SK-N-SH (cell line): ENCODE results near the gene SRRD. TPM values are rescaled to one million over a fixed set of nuclear protein-coding genes. Genes with fewer than 3 reads are reported as not detected.

ENCODE experiments used
- CTCF ChIA-PET: fragments of 300-600, 350-600 bp; formaldehyde crosslinking; extraction: SDS; loops from one replicate; lab custom pipeline; 2021; lab: Yijun Ruan, JAX
- POLR2A ChIA-PET: fragments of 350-600 bp; sonication (Branson Sonifier 250); formaldehyde crosslinking; extraction: SDS; loops from one replicate; lab custom pipeline; 2020; ENCODE audit warnings: antibody characterized with exemption, inconsistent platforms; lab: Yijun Ruan, JAX
- DNase-seq: peaks from one replicate; pipeline ENCODE4 v3.0.0; 2012
- H2AFZ ChIP-seq: fragments of 200-600 bp; sonication (generic); 2 replicates; pipeline ENCODE4 v1.8.1; 2016; ENCODE audit warnings: antibody characterized with exemption, mild to moderate bottlenecking, low read depth
- H3F3A ChIP-seq: fragments of 200-600 bp; sonication (generic); replicated peaks from 2 replicates; pipeline ENCODE3; 2016; ENCODE audit warnings: antibody characterized with exemption, mild to moderate bottlenecking; ENCODE audit not compliant: insufficient read depth
- H3K27ac ChIP-seq, 2 experiments: fragments of 200-500 bp in 1 of 2; fragments of 200-600 bp in 1 of 2; sonication (Bioruptor generic) in 1 of 2; sonication (generic), shearing (Covaris generic) in 1 of 2; 2 replicates each; pipeline versions ENCODE4 v1.5.1 to v1.6.1; 2014 to 2016; ENCODE audit warnings: low read depth in 2 of 2, inconsistent platforms in 1 of 2, low read length in 1 of 2, mild to moderate bottlenecking in 1 of 2, mixed read lengths in 1 of 2
- H3K27me3 ChIP-seq: fragments of 200-600 bp; sonication (generic), shearing (Covaris generic); 2 replicates; pipeline ENCODE4 v1.6.1; 2016; ENCODE audit warnings: mixed run types; ENCODE audit not compliant: insufficient read depth
- H3K36me3 ChIP-seq, 2 experiments: fragments of 200-500 bp in 1 of 2; fragments of 200-600 bp in 1 of 2; sonication (Bioruptor generic) in 1 of 2; sonication (generic) in 1 of 2; replicated peaks in 1 of 2; 2 replicates each; pipeline versions ENCODE3 to v1.5.1; 2014 to 2016; ENCODE audit warnings: low read length in 1 of 2, mild to moderate bottlenecking in 1 of 2; ENCODE audit not compliant: insufficient read depth in 2 of 2, control insufficient read depth in 1 of 2
- H3K4me1 ChIP-seq, 2 experiments: fragments of 200-500 bp in 1 of 2; fragments of 200-600 bp in 1 of 2; sonication (Bioruptor generic) in 1 of 2; sonication (generic), shearing (Covaris generic) in 1 of 2; 2 replicates each; pipeline versions ENCODE4 v1.5.1 to v1.6.1; 2014 to 2016; ENCODE audit warnings: low read depth in 1 of 2, low read length in 1 of 2, mixed run types in 1 of 2; ENCODE audit not compliant: insufficient read depth in 2 of 2, control insufficient read depth in 1 of 2
- H3K4me2 ChIP-seq: fragments of 200-600 bp; sonication (generic), shearing (Covaris generic); 2 replicates; pipeline ENCODE4 v1.6.1; 2017; ENCODE audit warnings: mixed run types
- H3K4me3 ChIP-seq, 2 experiments: fragments of 200-500 bp in 1 of 2; fragments of 200-600 bp in 1 of 2; sonication (Bioruptor generic) in 1 of 2; sonication (generic), shearing (Covaris generic) in 1 of 2; 2 replicates each; pipeline versions ENCODE4 v1.5.1 to v1.8.1; 2014 to 2016; ENCODE audit warnings: low read depth in 2 of 2, inconsistent platforms in 1 of 2, low read length in 1 of 2, mild to moderate bottlenecking in 1 of 2, mixed read lengths in 1 of 2, moderate library complexity in 1 of 2
- H3K79me2 ChIP-seq: fragments of 200-600 bp; sonication (generic); 2 replicates; pipeline ENCODE4 v1.8.1; 2017; ENCODE audit warnings: mild to moderate bottlenecking; ENCODE audit not compliant: insufficient read depth
- H3K9ac ChIP-seq: fragments of 200-600 bp; sonication (generic); 2 replicates; pipeline ENCODE4 v1.6.1; 2017; ENCODE audit warnings: mixed run types
- H3K9me2 ChIP-seq: fragments of 200-600 bp; sonication (generic); 2 replicates; pipeline ENCODE4 v1.6.1; 2017; ENCODE audit warnings: mixed run types
- H3K9me3 ChIP-seq: fragments of 200-600 bp; sonication (generic); 2 replicates; pipeline ENCODE4 v1.6.1; 2017; ENCODE audit warnings: mixed run types, mild to moderate bottlenecking, moderate library complexity
- H4K20me1 ChIP-seq: fragments of 200-600 bp; sonication (generic); 2 replicates; pipeline ENCODE4 v1.6.1; 2017; ENCODE audit warnings: mild to moderate bottlenecking, mixed run types; ENCODE audit not compliant: insufficient read depth
- ELF1 ChIP-seq: IDR thresholded peaks from 2 replicates; pipeline ENCODE4 v1.4.0; 2012
- FOSL2 ChIP-seq: IDR thresholded peaks from 2 replicates; pipeline ENCODE4 v1.4.0; 2012; ENCODE audit warnings: low read depth, mild to moderate bottlenecking, moderate library complexity, borderline replicate concordance
- FOXM1 ChIP-seq: IDR thresholded peaks from 2 replicates; pipeline ENCODE4 v1.4.0; 2012; ENCODE audit warnings: low read depth, mild to moderate bottlenecking
- GABPA ChIP-seq: IDR thresholded peaks from 2 replicates; pipeline ENCODE4 v1.4.0; 2012; ENCODE audit warnings: low read depth, mild to moderate bottlenecking
- GATA2 ChIP-seq: sonication (generic); formaldehyde crosslinking; IDR thresholded peaks from 2 replicates; pipeline ENCODE4 v1.5.0; 2020; ENCODE audit warnings: mild to moderate bottlenecking, missing genetic modification reagents
- JUND ChIP-seq: IDR thresholded peaks from 2 replicates; pipeline ENCODE4 v1.4.0; 2012
- MEF2A ChIP-seq: IDR thresholded peaks from 2 replicates; pipeline ENCODE4 v1.4.0; 2012; ENCODE audit warnings: low read depth, borderline replicate concordance
- NFIC ChIP-seq: IDR thresholded peaks from 2 replicates; pipeline ENCODE4 v1.4.0; 2012; ENCODE audit warnings: borderline replicate concordance
- POLR2AphosphoS5 ChIP-seq: IDR thresholded peaks from 2 replicates; pipeline ENCODE4 v1.6.1; 2012; ENCODE audit warnings: low read depth, low read length
- RCOR1 ChIP-seq: fragments of 150-350 bp; IDR thresholded peaks from 2 replicates; pipeline ENCODE4 v1.6.1; 2017; ENCODE audit warnings: antibody characterized with exemption, low read length
- REST ChIP-seq: IDR thresholded peaks from 2 replicates; pipeline ENCODE4 v1.6.1; 2012; ENCODE audit warnings: mild to moderate bottlenecking, low read depth, low read length, moderate library complexity
- WGBS: methylation state at CpG from one replicate; pipeline ENCODE4 v1.1.6; 2017; ENCODE audit warnings: low lambda C conversion rate; 5-methylcytosine and 5-hydroxymethylcytosine counted together
- polyA plus RNA-seq, 3 experiments: library from polyadenylated mRNA; depleted of rRNA; stranded (reverse); fragments of >200 nt; gene quantifications; 2 replicates each; pipeline ENCODE4 v1.2.3, GENCODE V29; 2012
- TF ChIP-seq, protein P1 (sequence below): IDR thresholded peaks from 2 replicates; pipeline ENCODE4 v1.4.0; 2012; ENCODE audit warnings: low read depth
- TF ChIP-seq, protein P2 (sequence below): IDR thresholded peaks from 2 replicates; pipeline ENCODE4 v1.4.0; 2012; ENCODE audit warnings: low read depth, borderline replicate concordance
- TF ChIP-seq, protein P3 (sequence below): fragments of 150-350 bp; IDR thresholded peaks from 2 replicates; pipeline ENCODE4 v1.6.1; 2017; ENCODE audit warnings: antibody characterized with exemption, low read length, low read depth, borderline replicate concordance

The SRRD gene
- polyA plus RNA-seq, 1 of the 3 experiments (the other 2 are of a cell fraction): 12.9 TPM

DNA sequence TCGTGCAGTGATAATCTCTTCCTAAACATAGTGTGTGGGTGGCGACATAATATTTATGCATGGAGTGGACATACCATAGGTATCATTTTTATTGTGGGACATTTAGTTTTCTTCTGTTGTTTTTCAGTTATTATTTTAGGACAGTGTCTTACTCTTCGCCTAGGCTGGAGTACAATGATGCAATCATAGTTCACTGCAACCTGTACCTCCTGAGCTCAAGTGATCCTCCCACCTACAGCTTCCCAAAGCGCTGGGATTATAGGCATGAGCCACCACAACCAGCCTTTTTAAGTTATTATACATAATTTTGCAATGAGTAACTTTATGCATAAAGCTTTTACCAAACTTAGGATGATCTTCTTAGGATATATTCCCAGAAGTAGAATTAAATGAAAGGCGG lies 2.7 kb downstream of the SRRD start:
- DNase-seq: no peak
- Histone ChIP-seq H2AFZ (no peak overlapping the region), H3K9me3 (no peaks in the 10 kb centered on the region), H3F3A (peaks cover 7% of the 10 kb centered on the region), H3K4me2 (0 out of 2 replicates have a peak overlapping the region, but pooled peaks have one; percentile 28), H3K4me1 (peaks cover 4 to 21% of the 10 kb centered on the region in 2 experiments; a peak in 3 of 4 replicates), H3K9me2 (no peaks in the 10 kb centered on the region), H3K27ac (no peak overlapping the region), H4K20me1 (no peaks in the 10 kb centered on the region), H3K36me3 (peaks cover 12 to 36% of the 10 kb centered on the region in 2 experiments), H3K9ac (no peak overlapping the region), H3K79me2 (peaks cover 54% of the 10 kb centered on the region), H3K4me3 (no peak overlapping the region), H3K27me3 (no peaks in the 10 kb centered on the region)
- WGBS: 92% methylated on average over 5 of the region's 5 CpGs
- ChIA-PET POLR2A (no interaction called here), CTCF (no interaction called here)
- TF ChIP-seq NFIC: no peak
- no peak for TF ChIP-seq MEF2A
- no peak for TF ChIP-seq FOXM1
- TF ChIP-seq GABPA: no peak
- no peak for TF ChIP-seq REST
- TF ChIP-seq FOSL2: no peak
- TF ChIP-seq, protein P1, sequence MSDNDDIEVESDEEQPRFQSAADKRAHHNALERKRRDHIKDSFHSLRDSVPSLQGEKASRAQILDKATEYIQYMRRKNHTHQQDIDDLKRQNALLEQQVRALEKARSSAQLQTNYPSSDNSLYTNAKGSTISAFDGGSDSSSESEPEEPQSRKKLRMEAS: no peak
- TF ChIP-seq GATA2 (CRISPR knock-in tag): no peak
- TF ChIP-seq, protein P2, sequence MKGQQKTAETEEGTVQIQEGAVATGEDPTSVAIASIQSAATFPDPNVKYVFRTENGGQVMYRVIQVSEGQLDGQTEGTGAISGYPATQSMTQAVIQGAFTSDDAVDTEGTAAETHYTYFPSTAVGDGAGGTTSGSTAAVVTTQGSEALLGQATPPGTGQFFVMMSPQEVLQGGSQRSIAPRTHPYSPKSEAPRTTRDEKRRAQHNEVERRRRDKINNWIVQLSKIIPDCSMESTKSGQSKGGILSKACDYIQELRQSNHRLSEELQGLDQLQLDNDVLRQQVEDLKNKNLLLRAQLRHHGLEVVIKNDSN: no peak
- TF ChIP-seq, protein P3, sequence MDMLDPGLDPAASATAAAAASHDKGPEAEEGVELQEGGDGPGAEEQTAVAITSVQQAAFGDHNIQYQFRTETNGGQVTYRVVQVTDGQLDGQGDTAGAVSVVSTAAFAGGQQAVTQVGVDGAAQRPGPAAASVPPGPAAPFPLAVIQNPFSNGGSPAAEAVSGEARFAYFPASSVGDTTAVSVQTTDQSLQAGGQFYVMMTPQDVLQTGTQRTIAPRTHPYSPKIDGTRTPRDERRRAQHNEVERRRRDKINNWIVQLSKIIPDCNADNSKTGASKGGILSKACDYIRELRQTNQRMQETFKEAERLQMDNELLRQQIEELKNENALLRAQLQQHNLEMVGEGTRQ: no peak
- no peak for TF ChIP-seq ELF1
- TF ChIP-seq POLR2AphosphoS5: no peak
- no peak for TF ChIP-seq JUND
- no peak for TF ChIP-seq RCOR1
